ENCODE measurements around the gene GNG8.

DNA sequence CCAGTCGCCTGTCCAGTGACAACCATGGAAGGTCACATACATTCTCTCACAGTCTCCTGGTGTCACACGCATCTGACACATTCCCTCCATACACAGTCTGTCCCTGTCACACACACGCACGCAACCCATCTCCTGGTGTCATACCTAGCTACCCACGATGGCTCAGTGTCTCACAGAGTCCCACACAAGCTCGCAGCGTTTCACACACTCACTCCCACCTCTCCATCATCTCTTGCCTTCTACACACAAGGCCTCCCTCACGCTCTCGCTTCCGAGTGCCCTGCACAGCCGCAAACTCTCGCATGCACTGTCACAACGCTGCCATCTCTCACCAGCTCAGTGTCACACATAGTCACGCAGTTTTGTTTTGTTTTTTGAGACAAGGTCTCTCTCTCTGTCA lies 1.2 kb upstream of the GNG8 start:
- no peak for TF ChIP-seq ZFX (IDR thresholded peaks at IDR 0.05; ENCODE audit: borderline replicate concordance)
- TF ChIP-seq, protein P1, sequence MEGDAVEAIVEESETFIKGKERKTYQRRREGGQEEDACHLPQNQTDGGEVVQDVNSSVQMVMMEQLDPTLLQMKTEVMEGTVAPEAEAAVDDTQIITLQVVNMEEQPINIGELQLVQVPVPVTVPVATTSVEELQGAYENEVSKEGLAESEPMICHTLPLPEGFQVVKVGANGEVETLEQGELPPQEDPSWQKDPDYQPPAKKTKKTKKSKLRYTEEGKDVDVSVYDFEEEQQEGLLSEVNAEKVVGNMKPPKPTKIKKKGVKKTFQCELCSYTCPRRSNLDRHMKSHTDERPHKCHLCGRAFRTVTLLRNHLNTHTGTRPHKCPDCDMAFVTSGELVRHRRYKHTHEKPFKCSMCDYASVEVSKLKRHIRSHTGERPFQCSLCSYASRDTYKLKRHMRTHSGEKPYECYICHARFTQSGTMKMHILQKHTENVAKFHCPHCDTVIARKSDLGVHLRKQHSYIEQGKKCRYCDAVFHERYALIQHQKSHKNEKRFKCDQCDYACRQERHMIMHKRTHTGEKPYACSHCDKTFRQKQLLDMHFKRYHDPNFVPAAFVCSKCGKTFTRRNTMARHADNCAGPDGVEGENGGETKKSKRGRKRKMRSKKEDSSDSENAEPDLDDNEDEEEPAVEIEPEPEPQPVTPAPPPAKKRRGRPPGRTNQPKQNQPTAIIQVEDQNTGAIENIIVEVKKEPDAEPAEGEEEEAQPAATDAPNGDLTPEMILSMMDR (IDR thresholded peaks at IDR 0.05) = no peak

All from 22Rv1 (cell line).